ACHN (cell line): Measurements from ENCODE around the gene KIF14.
A peak's percentile ranks its signal among the peaks of the same experiment; 100 is the strongest.

Experiments used
- DNase-seq: peaks from one replicate; pipeline ENCODE4 v3.0.0-alpha.2; 2015
- in situ Hi-C: cut with HindIII; loops from 2 replicates; pipeline ENCODE4 v1.10.0; 2017; ENCODE audit warnings: low sequenced_read_pairs, low pct_ligation_motif_present, low pct_unique_long_range_greater_than_20kb

KIF14 gene

GRCh38 chr1:200620273-200621131 lies at the start of gene KIF14:
KIF14 (minus strand) TSS chr1:200620751; CDS start chr1:200618723, 2,028 bp downstream.
- in situ Hi-C loops, result no loop called here
- DNase-seq, result peak; percentile 95

DNA sequence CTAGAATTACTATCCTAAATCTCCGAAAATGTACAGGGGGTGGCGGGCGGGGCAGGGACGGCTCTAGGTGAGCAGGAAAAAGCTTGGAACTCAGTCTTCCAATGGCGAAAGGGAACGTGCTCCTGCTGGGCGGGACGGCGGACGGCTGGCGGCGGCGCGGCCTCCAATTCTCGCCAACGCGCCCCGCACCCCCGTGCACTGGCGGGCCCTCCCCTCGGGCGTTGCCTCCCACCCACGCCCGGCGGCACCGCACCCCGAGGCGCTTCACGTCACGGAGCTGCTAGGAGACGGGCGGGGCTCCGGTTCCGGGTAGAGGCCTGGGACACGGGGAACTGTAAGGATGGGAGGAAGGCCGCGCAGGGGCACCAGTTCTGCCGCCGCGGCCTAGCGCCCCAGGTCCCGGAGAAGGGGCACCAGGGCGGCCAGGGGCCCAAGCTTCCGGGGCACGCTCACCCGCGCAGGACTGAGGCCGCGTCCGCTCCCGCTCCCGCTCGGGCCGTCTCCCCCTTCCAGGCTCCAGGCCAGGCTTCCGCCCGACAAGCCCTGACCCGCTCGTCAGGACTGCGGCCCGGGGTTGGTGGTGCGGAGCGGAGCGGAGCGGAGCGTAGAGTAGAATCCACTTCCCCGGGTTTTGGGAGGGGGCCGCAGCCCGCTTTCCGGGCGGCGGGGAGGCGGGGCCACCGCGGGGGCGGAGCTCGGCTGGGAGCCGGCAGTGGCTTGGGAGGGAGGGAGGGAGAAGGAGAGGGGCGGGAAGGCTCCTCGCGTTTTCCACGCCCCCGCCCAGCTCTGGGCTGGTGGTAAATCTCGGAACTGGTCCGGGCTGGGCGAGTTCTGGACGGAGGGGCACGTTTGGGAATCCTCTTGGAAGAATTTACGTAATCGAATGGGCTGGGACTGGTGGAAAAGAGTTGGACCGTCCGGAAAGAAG lies 49.0 kb upstream of the KIF14 start, which contains the start of gene DDX59:
TSS of gene DDX59 (minus strand) at position 594 of the 928 bp plus-strand sequence. CDS start 3,167 bp downstream, outside the sequence.
- DNase-seq, result peak; percentile 99
- in situ Hi-C loops, result no loop called here

GRCh38 chr1:200668514-200669313 lies 48.2 kb upstream of the KIF14 start:
- in situ Hi-C loops, result no loop called here
- DNase-seq, result peak; percentile 8

- in situ Hi-C loops, result no loop called here
- no peak for DNase-seq
Measured at GRCh38 chr1:200666309-200666708, 45.8 kb upstream of the KIF14 start.

- no peak for DNase-seq
- in situ Hi-C loops, result no loop called here
Measured at GRCh38 chr1:200665861-200666260, 45.3 kb upstream of the KIF14 start.

DNA sequence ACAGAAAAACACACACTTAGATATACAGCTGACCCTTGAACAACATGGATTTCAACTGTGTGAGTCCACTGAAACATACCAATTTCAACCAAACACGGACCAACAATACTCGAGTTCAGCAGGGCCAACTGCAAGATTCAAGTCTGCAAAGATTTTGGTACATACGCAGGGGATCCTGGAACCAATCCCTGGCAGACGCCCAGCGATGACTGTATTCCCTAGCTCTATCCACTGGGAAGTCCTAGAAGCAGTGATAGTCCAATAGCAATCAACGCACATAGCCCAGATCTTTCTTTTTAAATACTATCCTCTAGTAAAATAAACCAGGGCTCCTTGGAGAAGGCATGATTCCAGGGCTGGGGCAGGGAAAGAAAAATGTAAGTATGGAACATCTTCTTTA lies 40.2 kb upstream of the KIF14 start:
- in situ Hi-C loops, result no loop called here
- DNase-seq, result no peak

GRCh38 chr1:200659269-200659668 lies 38.7 kb upstream of the KIF14 start:
- DNase-seq, result peak; percentile 82
- in situ Hi-C loops, result no loop called here

GRCh38 chr1:200658037-200658818 lies 37.7 kb upstream of the KIF14 start:
- DNase-seq, result no peak
- in situ Hi-C loops, result no loop called here

DNA sequence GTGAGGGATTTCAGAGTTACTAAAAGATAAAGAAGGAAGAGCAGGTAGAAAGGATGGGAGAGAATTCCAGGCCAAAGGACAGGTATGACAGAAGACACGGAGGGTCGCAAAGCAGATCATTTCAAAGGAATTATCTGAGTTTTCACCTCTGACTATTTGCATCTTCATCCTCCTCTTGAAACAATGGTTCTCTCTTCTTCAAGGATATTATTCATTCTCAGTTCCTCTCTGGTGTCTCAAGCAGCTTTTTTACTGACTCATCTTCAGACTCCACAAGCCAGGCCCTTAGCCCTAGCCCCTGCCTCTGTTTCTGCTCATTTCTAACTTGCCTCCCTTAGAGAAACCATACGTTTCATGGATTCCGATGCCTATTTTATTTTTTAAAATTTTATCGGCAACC lies 34.1 kb upstream of the KIF14 start:
- in situ Hi-C loops, result no loop called here
- no peak for DNase-seq

- in situ Hi-C loops, result no loop called here
Measured at GRCh38 chr1:200653022-200653462, 32.5 kb upstream of the KIF14 start.

GRCh38 chr1:200652378-200652777 lies 31.8 kb upstream of the KIF14 start:
- in situ Hi-C loops, result no loop called here
- no peak for DNase-seq

More at GRCh38 chr1:200653022-200653462, 32.5 kb upstream of the KIF14 start:
- no peak for DNase-seq

GRCh38 chr1:200646515-200646914 lies 26.0 kb upstream of the KIF14 start:
- in situ Hi-C loops, result no loop called here
- no peak for DNase-seq

DNA sequence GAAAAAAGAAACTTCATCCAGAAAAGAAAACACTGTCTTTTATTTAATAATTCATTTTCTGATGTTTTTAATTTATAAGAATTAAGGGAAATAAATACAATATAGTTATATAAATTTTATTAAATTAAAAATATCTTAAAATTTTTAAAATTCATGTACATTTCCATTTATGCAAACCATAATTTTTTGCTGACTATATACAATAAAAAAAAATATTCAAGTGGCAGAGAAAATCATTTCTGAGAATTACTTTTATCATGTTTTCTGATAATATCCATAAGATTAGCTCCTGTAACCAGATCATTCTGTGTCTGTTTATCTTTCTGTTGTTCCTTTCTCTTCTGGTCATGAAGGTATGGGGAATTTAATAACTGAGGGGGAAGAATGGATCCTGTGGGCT lies 23.5 kb upstream of the KIF14 start:
- DNase-seq, result no peak
- in situ Hi-C loops, result no loop called here

GRCh38 chr1:200642481-200642880 lies 21.9 kb upstream of the KIF14 start:
- in situ Hi-C loops, result no loop called here
- no peak for DNase-seq

DNA sequence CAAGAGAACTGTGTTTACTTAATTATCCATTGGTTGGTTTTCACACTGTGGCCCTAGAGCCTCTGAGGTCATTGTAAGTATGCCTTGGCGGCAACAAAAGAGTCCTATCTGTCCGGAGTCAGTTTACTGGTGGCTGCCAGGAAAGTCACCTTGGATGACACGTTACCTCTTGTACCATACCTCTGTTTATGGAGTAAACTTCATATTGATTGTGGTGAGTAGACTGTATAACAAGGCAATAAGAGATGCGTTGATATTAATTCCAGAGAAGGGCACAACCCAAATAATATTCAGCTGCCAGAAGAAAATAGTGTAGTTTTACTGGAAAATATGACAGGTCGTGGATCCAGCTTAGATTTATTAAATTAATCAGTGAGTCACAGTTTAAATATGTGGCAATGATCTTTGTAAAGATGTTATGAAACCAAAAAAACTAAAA lies 20.4 kb upstream of the KIF14 start:
- in situ Hi-C loops, result no loop called here
- no peak for DNase-seq

DNA sequence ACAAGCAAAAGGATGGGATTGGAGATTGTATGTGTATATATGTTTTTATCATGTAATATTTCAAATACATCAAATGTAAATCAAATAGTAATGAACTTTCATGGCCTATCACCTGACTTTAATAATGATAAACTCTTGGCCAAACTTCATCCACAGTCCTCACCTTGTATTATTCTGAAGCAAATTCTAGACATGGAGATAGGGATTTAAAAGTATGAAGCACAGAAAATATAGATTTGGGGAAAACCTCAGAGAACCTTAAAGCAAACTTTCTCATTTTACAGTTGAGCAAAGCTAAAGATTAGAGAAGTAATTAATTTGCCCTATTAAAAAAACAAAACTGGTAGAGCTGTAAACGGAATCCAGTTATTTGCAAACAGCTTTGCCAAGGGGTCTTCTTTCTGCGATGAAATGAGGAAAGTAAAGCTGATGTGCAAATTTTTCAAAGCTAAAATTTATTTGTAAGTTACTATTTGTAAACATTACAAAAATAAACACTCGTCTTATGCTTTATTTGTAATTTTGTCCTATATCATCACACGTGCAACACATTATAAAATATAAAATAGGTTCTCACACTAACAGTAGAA lies 19.9 kb upstream of the KIF14 start:
- in situ Hi-C loops, result no loop called here
- no peak for DNase-seq

- no peak for DNase-seq
Measured at GRCh38 chr1:200638073-200638472, 17.5 kb upstream of the KIF14 start.

More at GRCh38 chr1:200638073-200638472, 17.5 kb upstream of the KIF14 start:
- in situ Hi-C loops, result no loop called here
